Liver (tissue), 9 donors: ENCODE measurements around the gene TTLL4. TPM values are rescaled to one million over a fixed set of nuclear protein-coding genes. Genes with fewer than 3 reads are reported as not detected.

Experiments used
- DNase-seq: peaks from one replicate; pipeline ENCODE4 v3.0.0-alpha.2; 2017; ENCODE audit warnings: low spot score
- H3K27ac ChIP-seq, 2 donors: one replicate each; pipeline ENCODE4 v1.7.0; 2013; ENCODE audit warnings: inconsistent platforms in 2 of 2, low read length in 2 of 2, control low read depth in 1 of 2, low read depth in 1 of 2, mild to moderate bottlenecking in 1 of 2
- H3K27me3 ChIP-seq, 4 donors: one replicate each; pipeline versions ENCODE4 v1.6.1 to v1.7.0; 2013; ENCODE audit warnings: low read length in 3 of 4, inconsistent platforms in 1 of 4, mild to moderate bottlenecking in 1 of 4, moderate library complexity in 1 of 4; ENCODE audit not compliant: control insufficient read depth in 4 of 4, insufficient read depth in 4 of 4
- H3K36me3 ChIP-seq, 4 donors: one replicate each; pipeline versions ENCODE4 v1.6.1 to v1.7.0; 2013; ENCODE audit warnings: low read length in 3 of 4, mild to moderate bottlenecking in 3 of 4, low read depth in 1 of 4, moderate library complexity in 1 of 4; ENCODE audit not compliant: control insufficient read depth in 4 of 4, insufficient read depth in 3 of 4
- H3K4me1 ChIP-seq, 4 donors: one replicate each; pipeline versions ENCODE4 v1.6.1 to v1.7.0; 2013; ENCODE audit warnings: low read length in 3 of 4, mild to moderate bottlenecking in 3 of 4, moderate library complexity in 1 of 4; ENCODE audit not compliant: control insufficient read depth in 4 of 4, insufficient read depth in 4 of 4
- H3K4me3 ChIP-seq, 3 donors: one replicate each; pipeline versions ENCODE4 v1.6.1 to v1.7.0; 2013; ENCODE audit warnings: low read length in 3 of 3, control low read depth in 1 of 3, low read depth in 1 of 3, mild to moderate bottlenecking in 1 of 3
- H3K9ac ChIP-seq, 2 donors: one replicate each; pipeline ENCODE4 v1.7.0; 2013; ENCODE audit warnings: low read length in 2 of 2, mild to moderate bottlenecking in 2 of 2, moderate library complexity in 2 of 2, control low read depth in 1 of 2, low read depth in 1 of 2
- H3K9me3 ChIP-seq, 4 donors: one replicate each; pipeline versions ENCODE4 v1.6.1 to v1.7.0; 2013; ENCODE audit warnings: low read length in 3 of 4; ENCODE audit not compliant: control insufficient read depth in 4 of 4
- EGR1 ChIP-seq, 2 donors: IDR thresholded peaks; 2 replicates each; pipeline ENCODE4 v1.6.1; 2016 to 2018; ENCODE audit warnings: antibody characterized with exemption in 2 of 2, low read depth in 2 of 2
- FOXA1 ChIP-seq: IDR thresholded peaks from 2 replicates; pipeline ENCODE4 v1.6.1; 2016; ENCODE audit warnings: antibody characterized with exemption
- FOXA2 ChIP-seq: IDR thresholded peaks from 2 replicates; pipeline ENCODE4 v1.6.1; 2016; ENCODE audit warnings: antibody characterized with exemption
- GABPA ChIP-seq, 2 donors: IDR thresholded peaks in 1 of 2; conservative IDR thresholded peaks in 1 of 2; 2 replicates each; pipeline ENCODE4 v1.6.1; 2016; ENCODE audit warnings: antibody characterized with exemption in 2 of 2, mild to moderate bottlenecking in 1 of 2, moderate library complexity in 1 of 2
- JUND ChIP-seq, 2 donors: IDR thresholded peaks; 2 replicates each; pipeline ENCODE4 v1.6.1; 2016; ENCODE audit warnings: antibody characterized with exemption in 2 of 2
- NR2F2 ChIP-seq: IDR thresholded peaks from 2 replicates; pipeline ENCODE4 v1.6.1; 2016; ENCODE audit warnings: antibody characterized with exemption
- RAD21 ChIP-seq, 2 donors: IDR thresholded peaks; 2 replicates each; pipeline ENCODE4 v1.6.1; 2016; ENCODE audit warnings: antibody characterized with exemption in 2 of 2, mild to moderate bottlenecking in 2 of 2
- RXRA ChIP-seq, 2 donors: IDR thresholded peaks; 2 replicates each; pipeline ENCODE4 v1.6.1; 2017 to 2018; ENCODE audit warnings: antibody characterized with exemption in 2 of 2, mild to moderate bottlenecking in 1 of 2
- SP1 ChIP-seq: IDR thresholded peaks from 2 replicates; pipeline ENCODE4 v1.6.1; 2018; ENCODE audit warnings: antibody characterized with exemption, mild to moderate bottlenecking
- TAF1 ChIP-seq: conservative IDR thresholded peaks from 2 replicates; pipeline ENCODE4 v1.6.1; 2016; ENCODE audit warnings: antibody characterized with exemption, mild to moderate bottlenecking
- YY1 ChIP-seq: IDR thresholded peaks from 2 replicates; pipeline ENCODE4 v1.6.1; 2016; ENCODE audit warnings: antibody characterized with exemption, mild to moderate bottlenecking
- WGBS: extraction: QIAGEN DNeasy Blood & Tissue Kit; methylation state at CpG from one replicate; pipeline ENCODE4 v1.1.7; 2013; 5-methylcytosine and 5-hydroxymethylcytosine counted together
- polyA plus RNA-seq, 2 donors: library from polyadenylated mRNA; stranded (reverse) in 1 of 2; unstranded in 1 of 2; fragments of 200-250 nt in 1 of 2; fragments of >200 nt in 1 of 2; fragmentation: Nextera tagmentation in 1 of 2; extraction: Ambion mirVana in 1 of 2; gene quantifications; one replicate each; pipeline versions ENCODE4 v1.2.1 to v1.2.3, GENCODE V29; 2013 to 2015
- total RNA-seq, 2 donors: library from RNA; depleted of rRNA; stranded (reverse); fragments of >200 nt; gene quantifications; one replicate each; pipeline ENCODE4 v1.2.3, GENCODE V29; 2014
- TF ChIP-seq, protein P1 (sequence below): IDR thresholded peaks from 2 replicates; pipeline ENCODE4 v1.6.1; 2016; ENCODE audit warnings: antibody characterized with exemption, mild to moderate bottlenecking
- TF ChIP-seq, protein P2 (sequence below): IDR thresholded peaks from 2 replicates; pipeline ENCODE4 v1.6.1; 2016; ENCODE audit warnings: antibody characterized with exemption
- TF ChIP-seq, protein P3 (sequence below): IDR thresholded peaks from 2 replicates; pipeline ENCODE4 v1.6.1; 2016; ENCODE audit warnings: antibody characterized with exemption
- TF ChIP-seq, protein P4 (sequence below): IDR thresholded peaks from 2 replicates; pipeline ENCODE4 v1.6.1; 2016; ENCODE audit warnings: antibody characterized with exemption
- donor health status: healthy.
- donor health status: healthy.
- donor health status: healthy.
- donor health status: healthy.
- donor health status: healthy.

The TTLL4 gene
- total and polyA plus RNA-seq, 4 donors: 5.7 to 14.0 (median 6.6) TPM

DNA sequence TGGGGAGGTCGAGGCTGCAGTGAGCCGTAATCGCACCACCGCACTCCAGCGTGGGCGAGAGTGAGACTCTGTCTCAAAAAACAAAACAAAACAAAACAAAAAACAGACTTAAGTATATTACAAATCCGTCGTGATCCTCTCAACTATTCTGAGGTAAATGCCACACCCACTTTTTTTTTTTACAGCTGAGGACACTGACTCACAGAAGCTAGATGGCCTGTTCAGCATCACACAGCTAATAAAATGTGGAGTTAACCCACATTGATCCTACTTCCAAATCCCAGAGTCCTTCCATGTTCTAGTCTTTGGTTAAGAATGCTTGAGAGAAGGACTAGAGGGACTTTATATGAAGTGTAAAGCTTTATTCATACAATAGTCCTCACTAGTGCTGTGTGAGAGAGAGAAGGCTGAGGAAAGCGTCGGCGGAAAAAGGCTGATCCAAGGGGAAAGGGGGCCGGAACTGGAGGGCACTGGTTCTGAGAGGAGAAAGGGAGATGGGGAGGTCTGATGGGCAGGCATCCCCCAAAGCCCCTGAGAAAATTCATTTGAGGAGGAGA is 39.5 kb upstream of the TTLL4 start (continued):
- no peak for TF ChIP-seq GABPA (IDR thresholded peaks at IDR 0.05 in 1 of 2, conservative IDR thresholded peaks at IDR 0.05 in 1 of 2)
- no peak for TF ChIP-seq FOXA2

DNA sequence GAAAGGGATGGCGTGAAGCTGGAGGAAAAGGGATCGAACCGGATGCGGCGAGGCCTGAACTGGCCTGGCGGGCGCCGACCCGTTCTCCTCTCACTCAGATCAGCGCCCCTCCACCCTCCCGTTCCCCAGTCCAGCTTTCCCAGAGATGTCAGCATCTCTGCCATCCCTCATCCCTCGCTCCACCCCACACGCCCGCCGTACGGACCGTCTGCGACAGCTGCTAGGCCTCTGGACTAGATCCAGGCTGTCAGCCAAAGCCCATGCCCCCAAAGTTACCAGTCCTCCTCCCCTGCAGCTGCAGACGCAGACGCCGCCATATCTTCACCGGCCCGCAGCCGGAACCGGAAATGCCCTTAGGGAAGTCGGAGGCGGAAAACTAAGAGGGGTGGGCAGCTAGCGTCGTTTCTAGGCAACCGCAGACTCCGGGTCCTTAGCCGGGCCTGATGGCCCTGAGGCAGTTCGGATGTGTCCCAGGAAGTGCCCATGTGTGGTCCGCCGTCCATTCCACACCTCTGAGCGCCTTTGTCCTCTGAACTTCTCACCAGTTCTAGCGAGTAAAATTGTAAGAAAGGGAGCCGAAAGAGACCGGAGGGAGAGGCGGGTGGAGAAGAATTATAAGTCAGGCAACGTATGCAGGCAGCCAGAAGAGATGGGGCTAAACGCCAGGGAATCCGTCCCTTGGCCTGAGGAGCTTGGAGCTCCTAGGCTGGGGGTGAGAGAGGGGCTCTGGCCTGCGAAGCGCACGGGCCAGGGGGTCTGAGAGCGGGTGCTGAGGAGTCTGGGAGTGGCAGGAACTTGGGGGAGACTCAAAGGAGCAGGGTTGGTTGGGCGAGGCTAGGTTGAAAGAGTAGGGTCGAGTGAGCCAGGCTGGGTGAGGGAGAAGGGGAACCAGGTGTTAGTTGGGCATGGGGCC is 38.7 kb upstream of the TTLL4 start, which contains the start of the genes RNF25 and STK36:
Gene RNF25, minus strand, starts transcription at position 349 of the 913 bp plus-strand sequence. Its CDS starts 32 bp downstream, at position 317.
Gene STK36, plus strand, starts transcription at position 433 of the 913 bp plus-strand sequence. CDS start 744 bp downstream, outside the sequence.
- TF ChIP-seq SP1 (peak; percentile 16), JUND (IDR thresholded peaks at IDR 0.05) (no peak), EGR1 (IDR thresholded peaks at IDR 0.05; ENCODE audit: low read depth in 2 of 2) (peak; percentile 44 to 71), RXRA (IDR thresholded peaks at IDR 0.05) (peak; percentile 42 to 56), FOXA2 (no peak), YY1 (peak; percentile 95), GABPA (IDR thresholded peaks at IDR 0.05 in 1 of 2, conservative IDR thresholded peaks at IDR 0.05 in 1 of 2) (peak; percentile 98 to 99), NR2F2 (peak; percentile 44)
- TF ChIP-seq, protein P1, sequence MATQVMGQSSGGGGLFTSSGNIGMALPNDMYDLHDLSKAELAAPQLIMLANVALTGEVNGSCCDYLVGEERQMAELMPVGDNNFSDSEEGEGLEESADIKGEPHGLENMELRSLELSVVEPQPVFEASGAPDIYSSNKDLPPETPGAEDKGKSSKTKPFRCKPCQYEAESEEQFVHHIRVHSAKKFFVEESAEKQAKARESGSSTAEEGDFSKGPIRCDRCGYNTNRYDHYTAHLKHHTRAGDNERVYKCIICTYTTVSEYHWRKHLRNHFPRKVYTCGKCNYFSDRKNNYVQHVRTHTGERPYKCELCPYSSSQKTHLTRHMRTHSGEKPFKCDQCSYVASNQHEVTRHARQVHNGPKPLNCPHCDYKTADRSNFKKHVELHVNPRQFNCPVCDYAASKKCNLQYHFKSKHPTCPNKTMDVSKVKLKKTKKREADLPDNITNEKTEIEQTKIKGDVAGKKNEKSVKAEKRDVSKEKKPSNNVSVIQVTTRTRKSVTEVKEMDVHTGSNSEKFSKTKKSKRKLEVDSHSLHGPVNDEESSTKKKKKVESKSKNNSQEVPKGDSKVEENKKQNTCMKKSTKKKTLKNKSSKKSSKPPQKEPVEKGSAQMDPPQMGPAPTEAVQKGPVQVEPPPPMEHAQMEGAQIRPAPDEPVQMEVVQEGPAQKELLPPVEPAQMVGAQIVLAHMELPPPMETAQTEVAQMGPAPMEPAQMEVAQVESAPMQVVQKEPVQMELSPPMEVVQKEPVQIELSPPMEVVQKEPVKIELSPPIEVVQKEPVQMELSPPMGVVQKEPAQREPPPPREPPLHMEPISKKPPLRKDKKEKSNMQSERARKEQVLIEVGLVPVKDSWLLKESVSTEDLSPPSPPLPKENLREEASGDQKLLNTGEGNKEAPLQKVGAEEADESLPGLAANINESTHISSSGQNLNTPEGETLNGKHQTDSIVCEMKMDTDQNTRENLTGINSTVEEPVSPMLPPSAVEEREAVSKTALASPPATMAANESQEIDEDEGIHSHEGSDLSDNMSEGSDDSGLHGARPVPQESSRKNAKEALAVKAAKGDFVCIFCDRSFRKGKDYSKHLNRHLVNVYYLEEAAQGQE: no peak
- TF ChIP-seq, protein P2, sequence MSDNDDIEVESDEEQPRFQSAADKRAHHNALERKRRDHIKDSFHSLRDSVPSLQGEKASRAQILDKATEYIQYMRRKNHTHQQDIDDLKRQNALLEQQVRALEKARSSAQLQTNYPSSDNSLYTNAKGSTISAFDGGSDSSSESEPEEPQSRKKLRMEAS: peak; percentile 81

DNA sequence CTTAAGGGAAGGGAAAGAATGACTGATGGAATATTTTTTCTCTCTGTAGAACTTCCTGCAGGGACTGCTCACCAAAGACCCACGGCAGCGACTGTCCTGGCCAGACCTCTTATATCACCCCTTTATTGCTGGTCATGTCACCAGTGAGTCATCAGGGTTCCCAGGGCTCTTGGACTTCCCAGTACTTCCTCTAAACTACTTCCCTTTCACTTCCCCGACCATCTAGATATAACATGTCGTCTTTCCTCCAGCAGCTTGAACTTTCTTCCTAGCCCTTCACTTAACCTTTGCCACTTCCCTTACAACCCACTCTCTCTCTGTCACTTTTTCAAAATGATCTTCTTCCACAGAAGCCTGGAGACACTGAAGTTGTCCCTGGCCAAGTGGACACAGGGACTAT is 31.5 kb upstream of the TTLL4 start:
- WGBS: 69% methylated on average over 4 of the region's 4 CpGs
- no peak overlapping the region for H3K9ac ChIP-seq
- no peaks in the 10 kb centered on the region for H3K9me3 ChIP-seq
- TF ChIP-seq, protein P3, sequence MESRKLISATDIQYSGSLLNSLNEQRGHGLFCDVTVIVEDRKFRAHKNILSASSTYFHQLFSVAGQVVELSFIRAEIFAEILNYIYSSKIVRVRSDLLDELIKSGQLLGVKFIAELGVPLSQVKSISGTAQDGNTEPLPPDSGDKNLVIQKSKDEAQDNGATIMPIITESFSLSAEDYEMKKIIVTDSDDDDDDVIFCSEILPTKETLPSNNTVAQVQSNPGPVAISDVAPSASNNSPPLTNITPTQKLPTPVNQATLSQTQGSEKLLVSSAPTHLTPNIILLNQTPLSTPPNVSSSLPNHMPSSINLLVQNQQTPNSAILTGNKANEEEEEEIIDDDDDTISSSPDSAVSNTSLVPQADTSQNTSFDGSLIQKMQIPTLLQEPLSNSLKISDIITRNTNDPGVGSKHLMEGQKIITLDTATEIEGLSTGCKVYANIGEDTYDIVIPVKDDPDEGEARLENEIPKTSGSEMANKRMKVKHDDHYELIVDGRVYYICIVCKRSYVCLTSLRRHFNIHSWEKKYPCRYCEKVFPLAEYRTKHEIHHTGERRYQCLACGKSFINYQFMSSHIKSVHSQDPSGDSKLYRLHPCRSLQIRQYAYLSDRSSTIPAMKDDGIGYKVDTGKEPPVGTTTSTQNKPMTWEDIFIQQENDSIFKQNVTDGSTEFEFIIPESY: no peak
- TF ChIP-seq, protein P4, sequence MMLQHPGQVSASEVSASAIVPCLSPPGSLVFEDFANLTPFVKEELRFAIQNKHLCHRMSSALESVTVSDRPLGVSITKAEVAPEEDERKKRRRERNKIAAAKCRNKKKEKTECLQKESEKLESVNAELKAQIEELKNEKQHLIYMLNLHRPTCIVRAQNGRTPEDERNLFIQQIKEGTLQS: no peak
- TF ChIP-seq NR2F2: no peak
- TF ChIP-seq FOXA1: no peak
- TF ChIP-seq RAD21 (IDR thresholded peaks at IDR 0.05): no peak
- no peak for TF ChIP-seq TAF1
- no peak for TF ChIP-seq EGR1 (IDR thresholded peaks at IDR 0.05; ENCODE audit: low read depth in 2 of 2)
- no peak overlapping the region for H3K4me3 ChIP-seq
- no peaks in the 10 kb centered on the region for H3K27me3 ChIP-seq
- no peak for DNase-seq
- H3K4me1 ChIP-seq: no peaks in the 10 kb centered on the region
- H3K27ac ChIP-seq: no peak overlapping the region
- peaks cover 0 to 22% (median 9%) of the 10 kb centered on the region in 4 donors for H3K36me3 ChIP-seq

More for the DNA sequence above, 38.7 kb upstream of the TTLL4 start, which contains the start of the genes RNF25 and STK36:
- no peaks in the 10 kb centered on the region for H3K27me3 ChIP-seq
- H3K27ac ChIP-seq: peak within 1 kb of the TSS; percentile 44 to 46
- DNase-seq: peak; percentile 76
- H3K36me3 ChIP-seq: peaks cover 7 to 16% (median 11%) of the 10 kb centered on the region in 4 donors
- H3K9ac ChIP-seq: peak within 1 kb of the TSS in 1 of 2 donors; percentile 66
- peaks cover 5 to 19% (median 16%) of the 10 kb centered on the region in 4 donors for H3K4me1 ChIP-seq
- peak within 1 kb of the TSS; percentile 79 to 95 (median 92) for H3K4me3 ChIP-seq
- 1% methylated on average over 49 of the region's 49 CpGs for WGBS
- no peaks in the 10 kb centered on the region for H3K9me3 ChIP-seq
